Kidney glomerular epithelial cell (primary cell): ENCODE results near the gene ATXN7L2.
A peak's percentile ranks its signal among the peaks of the same experiment; 100 is the strongest.

Source experiments
- DNase-seq: peaks from one replicate; lab custom pipeline; 2025; lab: John Stamatoyannopoulos, UW

ATXN7L2 gene

GRCh38 chr1:109499081-109499480 lies 15.4 kb downstream of the ATXN7L2 start:
- DNase-seq, result no peak

- peak; percentile 87 for DNase-seq
Observed at GRCh38 chr1:109499661-109500536, 16.2 kb downstream of the ATXN7L2 start.

- no peak for DNase-seq
Observed at GRCh38 chr1:109500941-109501381, 17.3 kb downstream of the ATXN7L2 start.

- DNase-seq, result no peak
Observed at GRCh38 chr1:109501644-109502363, 18.1 kb downstream of the ATXN7L2 start.

GRCh38 chr1:109502364-109502851 lies 18.7 kb downstream of the ATXN7L2 start:
- DNase-seq, result no peak

- no peak for DNase-seq
Observed at GRCh38 chr1:109503935-109504334, 20.2 kb downstream of the ATXN7L2 start.

- DNase-seq, result no peak
Observed at GRCh38 chr1:109504974-109505373, 21.3 kb downstream of the ATXN7L2 start.

GRCh38 chr1:109508001-109508872 lies 24.5 kb downstream of the ATXN7L2 start:
- no peak for DNase-seq

GRCh38 chr1:109508873-109509175 lies 25.1 kb downstream of the ATXN7L2 start:
- no peak for DNase-seq

- no peak for DNase-seq
Observed at GRCh38 chr1:109509176-109510134, 25.8 kb downstream of the ATXN7L2 start, which contains the start of gene AMIGO1. Gene AMIGO1, minus strand, starts transcription at chr1:109509727. Its CDS starts 815 bp downstream, at chr1:109508912.

- DNase-seq, result no peak
Observed at GRCh38 chr1:109513110-109513710, 29.5 kb downstream of the ATXN7L2 start.

GRCh38 chr1:109514846-109515245 lies 31.1 kb downstream of the ATXN7L2 start:
- no peak for DNase-seq

- no peak for DNase-seq
Observed at GRCh38 chr1:109516872-109517271, 33.2 kb downstream of the ATXN7L2 start.

GRCh38 chr1:109517337-109517736 lies 33.6 kb downstream of the ATXN7L2 start:
- no peak for DNase-seq

- DNase-seq, result no peak
Observed at GRCh38 chr1:109521002-109521951, 37.6 kb downstream of the ATXN7L2 start.

- no peak for DNase-seq
Observed at GRCh38 chr1:109522026-109522425, 38.3 kb downstream of the ATXN7L2 start.

GRCh38 chr1:109523706-109524105 lies 40.0 kb downstream of the ATXN7L2 start:
- DNase-seq, result no peak

GRCh38 chr1:109527098-109527811 lies 43.5 kb downstream of the ATXN7L2 start:
- DNase-seq, result no peak
